ENCODE data around the gene AAK1. TPM values are rescaled to one million over a fixed set of nuclear protein-coding genes. Genes with fewer than 3 reads are reported as not detected.

The AAK1 gene
- total and polyA plus RNA-seq, 2 experiments from 2014 or later = 39.0 to 52.4 TPM

GRCh38 chr2:69682525-69682924 is 39.0 kb upstream of the AAK1 start:
- DNase-seq (ENCODE audit: low spot score) (no peak), ATAC-seq (no peak)
- Histone ChIP-seq H3K9me2 (ENCODE audit: insufficient read depth) (no peaks in the 10 kb centered on the region), H3K27me3 (ENCODE audit: insufficient read depth) (no peaks in the 10 kb centered on the region), H4K20me1 (replicated peaks; ENCODE audit: insufficient read depth) (no peaks in the 10 kb centered on the region), H3K27ac (ENCODE audit: low read depth) (no peak overlapping the region), H3K4me1 (ENCODE audit: insufficient read depth) (peaks cover 7% of the 10 kb centered on the region; the same call in 1 of the 2 replicates), H3K4me2 (no peak overlapping the region), H3K4me3 (no peak overlapping the region), H2AFZ (no peak overlapping the region), H3K79me2 (replicated peaks; ENCODE audit: insufficient read depth) (no peaks in the 10 kb centered on the region), H3F3A (replicated peaks; ENCODE audit: low read depth) (no peaks in the 10 kb centered on the region), H3K36me3 (ENCODE audit: insufficient read depth) (no peaks in the 10 kb centered on the region)
- no peaks in the 10 kb centered on the region for H3K9me3 Mint-ChIP-seq
- H3K4me1 Mint-ChIP-seq = peaks cover 5% of the 10 kb centered on the region
- H3K36me3 Mint-ChIP-seq (ENCODE audit: low read depth) = no peaks in the 10 kb centered on the region
- H3K27ac Mint-ChIP-seq = no peak overlapping the region
- H3K4me3 Mint-ChIP-seq = no peak overlapping the region
- H3K27me3 Mint-ChIP-seq (ENCODE audit: insufficient read depth, low read depth, poor library complexity) = no peaks in the 10 kb centered on the region
- no peak for TF ChIP-seq STAT1 (IDR thresholded peaks at IDR 0.05; ENCODE audit: unreplicated experiment)
- TF ChIP-seq, protein P1, sequence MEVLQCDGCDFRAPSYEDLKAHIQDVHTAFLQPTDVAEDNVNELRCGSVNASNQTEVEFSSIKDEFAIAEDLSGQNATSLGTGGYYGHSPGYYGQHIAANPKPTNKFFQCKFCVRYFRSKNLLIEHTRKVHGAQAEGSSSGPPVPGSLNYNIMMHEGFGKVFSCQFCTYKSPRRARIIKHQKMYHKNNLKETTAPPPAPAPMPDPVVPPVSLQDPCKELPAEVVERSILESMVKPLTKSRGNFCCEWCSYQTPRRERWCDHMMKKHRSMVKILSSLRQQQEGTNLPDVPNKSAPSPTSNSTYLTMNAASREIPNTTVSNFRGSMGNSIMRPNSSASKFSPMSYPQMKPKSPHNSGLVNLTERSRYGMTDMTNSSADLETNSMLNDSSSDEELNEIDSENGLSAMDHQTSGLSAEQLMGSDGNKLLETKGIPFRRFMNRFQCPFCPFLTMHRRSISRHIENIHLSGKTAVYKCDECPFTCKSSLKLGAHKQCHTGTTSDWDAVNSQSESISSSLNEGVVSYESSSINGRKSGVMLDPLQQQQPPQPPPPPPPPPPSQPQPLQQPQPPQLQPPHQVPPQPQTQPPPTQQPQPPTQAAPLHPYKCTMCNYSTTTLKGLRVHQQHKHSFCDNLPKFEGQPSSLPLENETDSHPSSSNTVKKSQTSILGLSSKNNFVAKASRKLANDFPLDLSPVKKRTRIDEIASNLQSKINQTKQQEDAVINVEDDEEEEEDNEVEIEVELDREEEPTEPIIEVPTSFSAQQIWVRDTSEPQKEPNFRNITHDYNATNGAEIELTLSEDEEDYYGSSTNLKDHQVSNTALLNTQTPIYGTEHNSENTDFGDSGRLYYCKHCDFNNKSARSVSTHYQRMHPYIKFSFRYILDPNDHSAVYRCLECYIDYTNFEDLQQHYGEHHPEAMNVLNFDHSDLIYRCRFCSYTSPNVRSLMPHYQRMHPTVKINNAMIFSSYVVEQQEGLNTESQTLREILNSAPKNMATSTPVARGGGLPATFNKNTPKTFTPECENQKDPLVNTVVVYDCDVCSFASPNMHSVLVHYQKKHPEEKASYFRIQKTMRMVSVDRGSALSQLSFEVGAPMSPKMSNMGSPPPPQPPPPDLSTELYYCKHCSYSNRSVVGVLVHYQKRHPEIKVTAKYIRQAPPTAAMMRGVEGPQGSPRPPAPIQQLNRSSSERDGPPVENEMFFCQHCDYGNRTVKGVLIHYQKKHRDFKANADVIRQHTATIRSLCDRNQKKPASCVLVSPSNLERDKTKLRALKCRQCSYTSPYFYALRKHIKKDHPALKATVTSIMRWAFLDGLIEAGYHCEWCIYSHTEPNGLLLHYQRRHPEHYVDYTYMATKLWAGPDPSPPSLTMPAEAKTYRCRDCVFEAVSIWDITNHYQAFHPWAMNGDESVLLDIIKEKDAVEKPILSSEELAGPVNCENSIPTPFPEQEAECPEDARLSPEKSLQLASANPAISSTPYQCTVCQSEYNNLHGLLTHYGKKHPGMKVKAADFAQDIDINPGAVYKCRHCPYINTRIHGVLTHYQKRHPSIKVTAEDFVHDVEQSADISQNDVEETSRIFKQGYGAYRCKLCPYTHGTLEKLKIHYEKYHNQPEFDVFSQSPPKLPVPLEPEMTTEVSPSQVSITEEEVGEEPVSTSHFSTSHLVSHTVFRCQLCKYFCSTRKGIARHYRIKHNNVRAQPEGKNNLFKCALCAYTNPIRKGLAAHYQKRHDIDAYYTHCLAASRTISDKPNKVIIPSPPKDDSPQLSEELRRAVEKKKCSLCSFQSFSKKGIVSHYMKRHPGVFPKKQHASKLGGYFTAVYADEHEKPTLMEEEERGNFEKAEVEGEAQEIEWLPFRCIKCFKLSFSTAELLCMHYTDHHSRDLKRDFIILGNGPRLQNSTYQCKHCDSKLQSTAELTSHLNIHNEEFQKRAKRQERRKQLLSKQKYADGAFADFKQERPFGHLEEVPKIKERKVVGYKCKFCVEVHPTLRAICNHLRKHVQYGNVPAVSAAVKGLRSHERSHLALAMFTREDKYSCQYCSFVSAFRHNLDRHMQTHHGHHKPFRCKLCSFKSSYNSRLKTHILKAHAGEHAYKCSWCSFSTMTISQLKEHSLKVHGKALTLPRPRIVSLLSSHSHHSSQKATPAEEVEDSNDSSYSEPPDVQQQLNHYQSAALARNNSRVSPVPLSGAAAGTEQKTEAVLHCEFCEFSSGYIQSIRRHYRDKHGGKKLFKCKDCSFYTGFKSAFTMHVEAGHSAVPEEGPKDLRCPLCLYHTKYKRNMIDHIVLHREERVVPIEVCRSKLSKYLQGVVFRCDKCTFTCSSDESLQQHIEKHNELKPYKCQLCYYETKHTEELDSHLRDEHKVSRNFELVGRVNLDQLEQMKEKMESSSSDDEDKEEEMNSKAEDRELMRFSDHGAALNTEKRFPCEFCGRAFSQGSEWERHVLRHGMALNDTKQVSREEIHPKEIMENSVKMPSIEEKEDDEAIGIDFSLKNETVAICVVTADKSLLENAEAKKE (CRISPR knock-in tag; IDR thresholded peaks at IDR 0.05) = no peak

GRCh38 chr2:69680001-69680675 is 36.6 kb upstream of the AAK1 start:
- Histone ChIP-seq H3K4me2 (no peak overlapping the region), H3K4me1 (ENCODE audit: insufficient read depth) (peaks cover 7% of the 10 kb centered on the region; the same call in 1 of the 2 replicates), H3F3A (replicated peaks; ENCODE audit: low read depth) (no peaks in the 10 kb centered on the region), H3K27me3 (ENCODE audit: insufficient read depth) (no peaks in the 10 kb centered on the region), H3K4me3 (no peak overlapping the region), H4K20me1 (replicated peaks; ENCODE audit: insufficient read depth) (no peaks in the 10 kb centered on the region), H3K36me3 (ENCODE audit: insufficient read depth) (no peaks in the 10 kb centered on the region), H3K9me2 (ENCODE audit: insufficient read depth) (no peaks in the 10 kb centered on the region), H3K79me2 (replicated peaks; ENCODE audit: insufficient read depth) (no peaks in the 10 kb centered on the region), H2AFZ (no peak overlapping the region; the same call in 1 of the 2 replicates), H3K27ac (ENCODE audit: low read depth) (no peak overlapping the region)
- Mint-ChIP-seq H3K27me3 (ENCODE audit: insufficient read depth, low read depth, poor library complexity) (no peaks in the 10 kb centered on the region), H3K4me3 (no peak overlapping the region), H3K36me3 (ENCODE audit: low read depth) (no peaks in the 10 kb centered on the region), H3K9me3 (no peaks in the 10 kb centered on the region), H3K4me1 (peaks cover 9% of the 10 kb centered on the region), H3K27ac (no peak overlapping the region)
- ATAC-seq (no peak), DNase-seq (ENCODE audit: low spot score) (no peak)
- TF ChIP-seq EZH2 (IDR thresholded peaks at IDR 0.05; ENCODE audit: low read depth, unreplicated experiment) (no peak), JUNB (IDR thresholded peaks at IDR 0.05; ENCODE audit: unreplicated experiment) (no peak), NANOG (IDR thresholded peaks at IDR 0.05; ENCODE audit: borderline replicate concordance) (no peak), ZNF331 (CRISPR knock-in tag; IDR thresholded peaks at IDR 0.05; ENCODE audit: low read depth) (no peak)
- TF ChIP-seq, protein P2, sequence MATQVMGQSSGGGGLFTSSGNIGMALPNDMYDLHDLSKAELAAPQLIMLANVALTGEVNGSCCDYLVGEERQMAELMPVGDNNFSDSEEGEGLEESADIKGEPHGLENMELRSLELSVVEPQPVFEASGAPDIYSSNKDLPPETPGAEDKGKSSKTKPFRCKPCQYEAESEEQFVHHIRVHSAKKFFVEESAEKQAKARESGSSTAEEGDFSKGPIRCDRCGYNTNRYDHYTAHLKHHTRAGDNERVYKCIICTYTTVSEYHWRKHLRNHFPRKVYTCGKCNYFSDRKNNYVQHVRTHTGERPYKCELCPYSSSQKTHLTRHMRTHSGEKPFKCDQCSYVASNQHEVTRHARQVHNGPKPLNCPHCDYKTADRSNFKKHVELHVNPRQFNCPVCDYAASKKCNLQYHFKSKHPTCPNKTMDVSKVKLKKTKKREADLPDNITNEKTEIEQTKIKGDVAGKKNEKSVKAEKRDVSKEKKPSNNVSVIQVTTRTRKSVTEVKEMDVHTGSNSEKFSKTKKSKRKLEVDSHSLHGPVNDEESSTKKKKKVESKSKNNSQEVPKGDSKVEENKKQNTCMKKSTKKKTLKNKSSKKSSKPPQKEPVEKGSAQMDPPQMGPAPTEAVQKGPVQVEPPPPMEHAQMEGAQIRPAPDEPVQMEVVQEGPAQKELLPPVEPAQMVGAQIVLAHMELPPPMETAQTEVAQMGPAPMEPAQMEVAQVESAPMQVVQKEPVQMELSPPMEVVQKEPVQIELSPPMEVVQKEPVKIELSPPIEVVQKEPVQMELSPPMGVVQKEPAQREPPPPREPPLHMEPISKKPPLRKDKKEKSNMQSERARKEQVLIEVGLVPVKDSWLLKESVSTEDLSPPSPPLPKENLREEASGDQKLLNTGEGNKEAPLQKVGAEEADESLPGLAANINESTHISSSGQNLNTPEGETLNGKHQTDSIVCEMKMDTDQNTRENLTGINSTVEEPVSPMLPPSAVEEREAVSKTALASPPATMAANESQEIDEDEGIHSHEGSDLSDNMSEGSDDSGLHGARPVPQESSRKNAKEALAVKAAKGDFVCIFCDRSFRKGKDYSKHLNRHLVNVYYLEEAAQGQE (IDR thresholded peaks at IDR 0.05; ENCODE audit: unreplicated experiment) = no peak
- TF ChIP-seq, protein P3, sequence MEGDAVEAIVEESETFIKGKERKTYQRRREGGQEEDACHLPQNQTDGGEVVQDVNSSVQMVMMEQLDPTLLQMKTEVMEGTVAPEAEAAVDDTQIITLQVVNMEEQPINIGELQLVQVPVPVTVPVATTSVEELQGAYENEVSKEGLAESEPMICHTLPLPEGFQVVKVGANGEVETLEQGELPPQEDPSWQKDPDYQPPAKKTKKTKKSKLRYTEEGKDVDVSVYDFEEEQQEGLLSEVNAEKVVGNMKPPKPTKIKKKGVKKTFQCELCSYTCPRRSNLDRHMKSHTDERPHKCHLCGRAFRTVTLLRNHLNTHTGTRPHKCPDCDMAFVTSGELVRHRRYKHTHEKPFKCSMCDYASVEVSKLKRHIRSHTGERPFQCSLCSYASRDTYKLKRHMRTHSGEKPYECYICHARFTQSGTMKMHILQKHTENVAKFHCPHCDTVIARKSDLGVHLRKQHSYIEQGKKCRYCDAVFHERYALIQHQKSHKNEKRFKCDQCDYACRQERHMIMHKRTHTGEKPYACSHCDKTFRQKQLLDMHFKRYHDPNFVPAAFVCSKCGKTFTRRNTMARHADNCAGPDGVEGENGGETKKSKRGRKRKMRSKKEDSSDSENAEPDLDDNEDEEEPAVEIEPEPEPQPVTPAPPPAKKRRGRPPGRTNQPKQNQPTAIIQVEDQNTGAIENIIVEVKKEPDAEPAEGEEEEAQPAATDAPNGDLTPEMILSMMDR (conservative IDR thresholded peaks at IDR 0.05; ENCODE audit: low read depth in 2 of 2) = no peak

Data from GM23338 (cell line).